ENCODE results near the gene ITPKC.
"Not testable (repeated sequence)": the region's sequence is repeated elsewhere in the genome, so short reads cannot be mapped to it uniquely, and the experiment has no call there.

The ITPKC gene

GRCh38 chr19:40771101-40771862 lies 54.4 kb downstream of the ITPKC start:
- DNase-seq, result peak; percentile 14 to 60

DNA sequence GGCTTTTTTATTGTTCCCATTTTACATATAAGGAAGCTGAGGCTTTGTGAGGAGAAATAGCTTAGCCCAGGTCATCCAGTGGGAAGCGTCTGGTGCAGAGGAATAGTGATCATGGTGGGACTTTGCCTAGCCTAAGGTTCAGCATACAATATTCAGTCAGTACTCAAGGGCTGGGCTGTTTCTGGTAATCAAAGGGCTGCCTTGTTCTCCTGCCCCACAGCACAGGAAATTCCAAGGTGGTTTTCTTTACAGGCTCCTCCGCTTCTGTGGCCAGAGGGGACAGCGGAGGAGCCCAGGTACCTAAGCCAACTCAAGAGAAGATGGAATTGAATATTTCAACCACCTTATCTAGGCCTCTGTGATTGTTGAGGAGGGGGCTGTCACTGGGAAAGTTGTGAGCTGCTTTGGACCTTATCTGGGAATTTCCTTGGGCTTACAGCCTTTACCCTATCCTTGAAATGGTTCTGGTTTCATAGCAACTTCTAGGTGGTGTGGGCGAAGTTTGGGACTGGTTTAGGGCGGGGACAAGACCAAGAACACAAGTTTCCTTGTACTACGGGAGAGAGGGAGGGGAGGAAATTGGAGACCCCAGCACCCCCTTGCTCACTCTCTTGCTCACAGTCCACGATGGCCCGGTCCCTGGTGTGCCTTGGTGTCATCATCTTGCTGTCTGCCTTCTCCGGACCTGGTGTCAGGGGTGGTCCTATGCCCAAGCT lies 58.2 kb downstream of the ITPKC start, which contains the start of gene MIA:
Gene MIA (plus strand): TSS at position 606 of the 716 bp plus-strand sequence. CDS start 22 bp downstream, at position 628.
- no peak for DNase-seq

DNA sequence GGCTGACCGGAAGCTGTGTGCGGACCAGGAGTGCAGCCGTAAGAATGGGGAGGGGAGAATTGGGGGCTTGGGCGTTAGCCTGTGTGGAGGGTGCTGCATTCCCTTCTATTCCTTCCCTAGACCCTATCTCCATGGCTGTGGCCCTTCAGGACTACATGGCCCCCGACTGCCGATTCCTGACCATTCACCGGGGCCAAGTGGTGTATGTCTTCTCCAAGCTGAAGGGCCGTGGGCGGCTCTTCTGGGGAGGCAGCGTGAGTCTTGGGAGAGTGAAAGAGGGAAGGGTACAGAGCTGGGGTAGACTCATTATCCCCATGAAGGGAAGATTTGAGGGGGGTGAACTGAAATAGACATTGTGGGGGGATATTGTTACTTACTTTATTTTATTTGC lies 58.7 kb downstream of the ITPKC start:
- no peak for DNase-seq

DNA sequence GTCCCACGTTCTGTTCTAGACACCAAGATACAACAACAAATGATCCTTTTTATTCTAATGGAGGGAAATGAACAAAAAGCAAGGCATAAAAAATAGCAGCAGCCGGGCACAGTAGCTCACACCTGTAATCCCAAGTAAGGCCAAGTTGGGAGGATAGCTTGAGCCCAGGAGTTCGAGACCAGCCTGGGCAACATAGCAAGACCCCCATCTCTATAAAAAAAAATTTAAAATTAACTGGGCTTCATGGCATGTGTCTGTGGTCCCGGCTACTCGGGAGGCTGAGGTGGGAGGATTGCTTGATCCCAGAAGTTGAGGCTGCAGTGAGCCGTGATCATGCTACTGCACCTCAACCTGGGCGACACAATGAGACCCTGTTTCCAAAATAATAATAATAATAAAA lies 59.5 kb downstream of the ITPKC start:
- DNase-seq, result no peak

GRCh38 chr19:40776932-40777644 lies 60.2 kb downstream of the ITPKC start:
- peak; percentile 95 for DNase-seq

DNA sequence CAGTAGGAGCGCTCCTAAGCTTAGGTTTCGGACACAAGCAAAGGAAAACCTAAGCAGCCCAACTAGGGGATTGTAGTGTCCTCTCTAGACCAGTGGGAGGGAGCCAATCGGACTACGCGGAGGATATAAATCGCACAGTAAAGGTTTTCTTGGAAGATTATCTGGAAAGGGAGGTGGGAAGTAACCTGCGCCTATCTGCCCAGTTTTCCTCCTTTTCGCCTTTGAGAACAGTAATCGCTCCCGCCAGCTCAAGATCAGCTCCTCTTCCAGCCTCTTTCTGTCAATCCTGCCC lies 60.7 kb downstream of the ITPKC start:
- DNase-seq, result no peak

- DNase-seq, result peak; percentile 100
Observed at GRCh38 chr19:40777937-40778705, 61.2 kb downstream of the ITPKC start, which contains the start of gene RAB4B. RAB4B (plus strand) TSS chr19:40778247; CDS start chr19:40778376, 129 bp downstream.

DNA sequence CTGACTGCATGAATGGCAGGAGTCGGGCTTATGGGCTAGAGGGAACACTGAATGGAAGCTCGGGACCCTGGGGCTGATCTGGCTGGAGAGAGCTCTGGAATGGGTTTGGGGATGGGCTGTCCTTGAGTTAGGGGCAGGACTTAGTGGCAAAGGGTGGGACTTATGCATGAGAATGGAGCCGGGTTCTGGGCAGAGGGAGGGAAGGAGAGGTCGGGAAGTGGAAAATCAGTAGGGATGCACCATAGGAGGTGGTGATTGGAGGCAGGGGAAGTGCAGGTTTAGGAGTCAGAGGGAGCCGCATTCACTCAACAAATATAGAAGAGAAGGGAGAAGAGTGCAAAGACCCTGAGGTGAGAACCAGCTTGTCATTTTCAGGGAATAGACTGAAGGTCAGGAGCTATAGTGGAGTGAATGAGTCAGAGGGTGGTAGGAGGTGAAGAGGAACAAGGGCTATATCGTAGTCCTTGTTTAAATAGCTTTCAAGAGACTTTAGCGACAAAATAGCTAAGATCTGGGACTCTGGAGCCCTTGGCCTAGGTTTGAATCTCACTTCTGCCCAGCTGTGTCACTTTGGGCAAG lies 61.9 kb downstream of the ITPKC start:
- DNase-seq, result no peak

GRCh38 chr19:40780582-40780981 lies 63.7 kb downstream of the ITPKC start:
- DNase-seq, result no peak

GRCh38 chr19:40781140-40781539 lies 64.2 kb downstream of the ITPKC start:
- DNase-seq, result no peak

DNA sequence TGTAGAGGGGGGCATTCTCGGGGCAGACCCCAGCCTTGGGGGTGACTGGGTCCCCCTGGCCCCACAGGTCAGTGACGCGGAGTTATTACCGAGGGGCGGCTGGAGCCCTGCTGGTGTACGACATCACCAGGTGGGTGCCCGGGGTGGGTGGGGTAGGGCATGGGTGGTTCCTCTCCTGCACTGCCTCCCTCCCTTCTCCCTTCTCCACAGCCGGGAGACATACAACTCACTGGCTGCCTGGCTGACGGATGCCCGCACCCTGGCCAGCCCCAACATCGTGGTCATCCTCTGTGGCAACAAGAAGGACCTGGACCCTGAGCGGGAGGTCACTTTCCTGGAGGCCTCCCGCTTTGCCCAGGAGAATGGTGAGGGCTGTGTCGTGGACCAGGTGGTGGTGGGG lies 66.8 kb downstream of the ITPKC start:
- no peak for DNase-seq

DNA sequence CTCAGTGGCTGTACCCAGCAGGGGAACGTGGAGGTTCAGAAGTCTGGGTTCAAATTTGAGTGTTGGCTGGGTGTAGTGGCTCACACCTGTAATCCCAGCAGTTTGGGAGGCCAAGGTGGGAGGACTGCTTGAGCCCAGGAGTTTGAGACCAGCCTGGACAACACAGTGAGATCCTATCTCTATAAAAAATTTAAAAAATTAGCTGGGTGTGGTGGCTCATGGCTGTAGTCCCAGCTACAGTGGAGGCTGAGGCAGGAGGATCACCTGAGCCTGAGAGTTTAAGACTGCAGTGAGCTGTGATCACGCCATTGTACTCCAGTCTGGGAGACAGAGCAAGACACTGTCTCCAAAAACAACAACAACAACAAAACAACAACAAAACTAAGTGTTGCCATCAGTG lies 67.2 kb downstream of the ITPKC start:
- DNase-seq, result not testable (repeated sequence)

DNA sequence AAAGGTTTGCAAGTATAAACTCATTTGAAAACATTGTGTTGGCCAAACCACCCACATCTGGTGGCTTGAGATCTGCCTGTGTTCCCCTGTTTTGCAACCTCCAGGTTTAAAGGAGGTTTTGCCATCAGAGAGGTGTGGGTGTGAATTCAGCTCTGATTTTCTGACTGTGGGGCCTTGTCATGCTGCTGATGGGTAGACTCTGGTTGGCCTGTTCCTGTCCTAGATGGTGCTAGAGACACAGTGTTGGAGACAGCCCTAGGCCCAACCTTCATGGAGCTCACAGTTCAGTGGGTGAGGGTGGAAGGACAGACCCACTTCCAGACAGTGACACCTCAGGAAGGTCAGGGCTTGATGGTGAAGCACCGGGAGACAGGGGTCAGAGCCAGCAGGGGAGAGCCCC lies 68.6 kb downstream of the ITPKC start:
- no peak for DNase-seq

DNA sequence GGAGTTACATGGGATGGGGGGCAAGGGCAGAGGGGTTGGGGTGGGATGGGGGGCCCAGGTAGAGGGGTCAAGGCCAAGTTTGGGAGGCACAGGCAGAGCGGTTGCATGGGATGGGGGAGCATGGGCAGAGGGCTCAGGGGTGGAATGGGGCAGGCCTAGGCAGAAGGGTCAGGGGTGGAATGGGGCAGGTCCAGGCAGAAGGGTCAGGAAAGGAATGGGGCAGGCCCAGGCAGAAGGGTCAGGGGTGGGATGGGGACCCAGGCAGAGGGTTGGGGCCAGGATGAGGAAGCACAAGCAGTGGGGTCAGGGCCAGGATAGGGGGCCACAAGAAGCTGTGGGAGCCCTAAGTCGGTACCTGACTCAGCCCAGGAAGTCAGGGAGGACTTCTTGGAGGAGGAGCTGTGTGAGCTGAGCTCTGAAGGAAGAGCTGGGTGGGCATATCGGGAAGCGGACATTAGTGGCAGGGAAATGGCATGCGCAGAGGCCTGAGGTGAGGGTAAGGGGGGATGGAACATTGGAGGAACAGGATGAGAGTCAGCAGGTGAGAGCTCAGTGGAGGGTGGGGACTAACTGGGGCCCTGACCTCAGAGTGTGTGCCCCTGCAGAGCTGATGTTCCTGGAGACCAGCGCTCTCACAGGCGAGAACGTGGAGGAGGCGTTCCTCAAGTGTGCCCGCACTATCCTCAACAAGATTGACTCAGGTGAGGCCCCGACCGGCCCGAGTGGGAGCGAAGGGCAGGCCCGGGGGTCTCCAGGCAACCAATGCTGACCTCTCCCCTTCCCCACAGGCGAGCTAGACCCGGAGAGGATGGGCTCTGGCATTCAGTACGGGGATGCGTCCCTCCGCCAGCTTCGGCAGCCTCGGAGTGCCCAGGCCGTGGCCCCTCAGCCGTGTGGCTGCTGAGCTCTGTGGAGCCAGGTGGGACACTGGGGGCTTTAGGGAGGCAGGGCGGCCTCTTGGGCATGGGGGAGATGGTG lies 69.4 kb downstream of the ITPKC start:
- no peak for DNase-seq
